IMR-90 (cell line): ENCODE measurements around the gene DCUN1D3. TPM values are rescaled to one million over a fixed set of nuclear protein-coding genes. Genes with fewer than 3 reads are reported as not detected.

Experiments
- ATAC-seq: fragments of 200-7000 bp; cut with Tn5 transposase; 2 replicates; pipeline ENCODE4 v1.9.1; 2020; ENCODE audit warnings: low read depth, mild to moderate bottlenecking, moderate library complexity
- BruUV-seq: library from RNA; stranded (reverse); fragments of 400-500 nt; replicated peaks from 2 replicates; lab custom pipeline; 2021; lab: Mats Ljungman, UMichigan
- CTCF ChIA-PET: fragments of 300-600 bp; formaldehyde crosslinking; extraction: SDS; loops from one replicate; lab custom pipeline; 2021; ENCODE audit warnings: antibody characterized with exemption; lab: Yijun Ruan, JAX
- POLR2A ChIA-PET: fragments of 300-600 bp; sonication (Branson Sonifier 250); formaldehyde crosslinking; loops from one replicate; lab custom pipeline; 2022; ENCODE audit warnings: antibody characterized with exemption; ENCODE audit not compliant: unreplicated experiment; lab: Charles Lee
- DNase-seq: peaks from one replicate; pipeline ENCODE4 v3.0.0; 2013
- H2AFZ ChIP-seq: replicated peaks from 2 replicates; pipeline ENCODE3; 2013; ENCODE audit warnings: low read length, mild to moderate bottlenecking; ENCODE audit not compliant: poor library complexity
- H2AK5ac ChIP-seq: 2 replicates; pipeline ENCODE4 v1.6.1; 2013; ENCODE audit warnings: low read depth, low read length, inconsistent platforms
- H2AK9ac ChIP-seq: replicated peaks from 2 replicates; pipeline ENCODE3; 2013; ENCODE audit warnings: mild to moderate bottlenecking, low read depth, low read length, moderate library complexity; ENCODE audit not compliant: poor library complexity
- H2BK120ac ChIP-seq: 2 replicates; pipeline ENCODE4 v1.6.1; 2013; ENCODE audit warnings: low read depth, low read length, inconsistent platforms
- H2BK15ac ChIP-seq: 3 replicates; pipeline ENCODE4 v1.6.1; 2013; ENCODE audit warnings: low read depth, low read length, inconsistent platforms
- H2BK20ac ChIP-seq: 2 replicates; pipeline ENCODE4 v1.6.1; 2013; ENCODE audit warnings: low read depth, mild to moderate bottlenecking, inconsistent platforms, low read length, moderate library complexity
- H2BK5ac ChIP-seq: 2 replicates; pipeline ENCODE4 v1.6.1; 2013; ENCODE audit warnings: mild to moderate bottlenecking, low read depth, low read length, inconsistent platforms; ENCODE audit not compliant: poor library complexity, severe bottlenecking
- H3K14ac ChIP-seq: replicated peaks from 2 replicates; pipeline ENCODE4 v1.6.1; 2013; ENCODE audit warnings: low read depth, low read length, inconsistent platforms
- H3K18ac ChIP-seq: 2 replicates; pipeline ENCODE4 v1.6.1; 2013; ENCODE audit warnings: low read depth, low read length, control low read depth
- H3K23ac ChIP-seq: 2 replicates; pipeline ENCODE4 v1.6.1; 2013; ENCODE audit warnings: low read depth, low read length, inconsistent platforms
- H3K27ac ChIP-seq: 2 replicates; pipeline ENCODE4 v1.5.1; 2013; ENCODE audit warnings: mild to moderate bottlenecking, control low read depth, low read length; ENCODE audit not compliant: insufficient read depth
- H3K27me3 ChIP-seq: 2 replicates; pipeline ENCODE4 v1.6.1; 2013; ENCODE audit warnings: low read length; ENCODE audit not compliant: control insufficient read depth, insufficient read depth
- H3K36me3 ChIP-seq: 2 replicates; pipeline ENCODE4 v1.6.1; 2013; ENCODE audit warnings: low read length, mixed read lengths; ENCODE audit not compliant: control insufficient read depth, insufficient read depth
- H3K4ac ChIP-seq: 2 replicates; pipeline ENCODE4 v1.6.1; 2013; ENCODE audit warnings: low read depth, low read length, inconsistent platforms
- H3K4me1 ChIP-seq: 2 replicates; pipeline ENCODE4 v1.6.1; 2013; ENCODE audit warnings: low read length, mixed read lengths; ENCODE audit not compliant: control insufficient read depth, insufficient read depth
- H3K4me2 ChIP-seq: 2 replicates; pipeline ENCODE4 v1.6.1; 2013; ENCODE audit warnings: low read depth, mild to moderate bottlenecking, control low read depth, low read length, moderate library complexity
- H3K4me3 ChIP-seq: 2 replicates; pipeline ENCODE4 v1.5.1; 2013; ENCODE audit warnings: low read depth, mild to moderate bottlenecking, control low read depth, low read length, moderate library complexity; ENCODE audit not compliant: insufficient read depth
- H3K56ac ChIP-seq: 2 replicates; pipeline ENCODE4 v1.6.1; 2013; ENCODE audit warnings: low read length, inconsistent platforms; ENCODE audit not compliant: insufficient read depth; ENCODE audit errors: extremely low read depth
- H3K79me1 ChIP-seq, 2 experiments: 2 replicates each; pipeline ENCODE4 v1.6.1; 2013; ENCODE audit warnings: low read length in 2 of 2, inconsistent platforms in 1 of 2, low read depth in 1 of 2
- H3K9ac ChIP-seq: 2 replicates; pipeline ENCODE4 v1.6.1; 2013; ENCODE audit warnings: low read depth, low read length, control low read depth
- H3K9me1 ChIP-seq: 2 replicates; pipeline ENCODE4 v1.6.1; 2013; ENCODE audit warnings: low read length, inconsistent platforms; ENCODE audit not compliant: insufficient read depth
- H3K9me3 ChIP-seq: 2 replicates; pipeline ENCODE4 v1.6.1; 2013; ENCODE audit warnings: low read length; ENCODE audit not compliant: control insufficient read depth, insufficient read depth
- H4K20me1 ChIP-seq: 2 replicates; pipeline ENCODE4 v1.6.1; 2013; ENCODE audit warnings: low read length, inconsistent platforms; ENCODE audit not compliant: insufficient read depth
- H4K5ac ChIP-seq: 2 replicates; pipeline ENCODE4 v1.6.1; 2013; ENCODE audit warnings: mild to moderate bottlenecking, low read depth, low read length, control low read depth
- H4K8ac ChIP-seq, 2 experiments: 2 replicates each; pipeline ENCODE4 v1.6.1; 2013; ENCODE audit warnings: low read depth in 2 of 2, low read length in 2 of 2, control low read depth in 1 of 2, inconsistent platforms in 1 of 2
- H4K91ac ChIP-seq: 2 replicates; pipeline ENCODE4 v1.6.1; 2013; ENCODE audit warnings: low read depth, low read length, inconsistent platforms; ENCODE audit not compliant: insufficient read depth
- BHLHE40 ChIP-seq: fragments of 150-350 bp; IDR thresholded peaks from 2 replicates; pipeline ENCODE4 v1.6.1; 2016; ENCODE audit warnings: mild to moderate bottlenecking, low read depth, low read length
- CEBPB ChIP-seq: IDR thresholded peaks from 2 replicates; pipeline ENCODE4 v1.6.1; 2012; ENCODE audit warnings: low read depth, low read length, improper control_type of control experiment
- CHD1 ChIP-seq: IDR thresholded peaks from 2 replicates; pipeline ENCODE4 v1.6.1; 2012; ENCODE audit warnings: low read depth, low read length, improper control_type of control experiment
- FOS ChIP-seq: fragments of 150-350 bp; IDR thresholded peaks from 2 replicates; pipeline ENCODE4 v1.6.1; 2016; ENCODE audit warnings: low read depth, low read length
- MAFK ChIP-seq: IDR thresholded peaks from 2 replicates; pipeline ENCODE4 v1.6.1; 2012; ENCODE audit warnings: low read depth, low read length, improper control_type of control experiment
- POLR2A ChIP-seq: IDR thresholded peaks from 2 replicates; pipeline ENCODE4 v1.6.1; 2012; ENCODE audit warnings: mild to moderate bottlenecking, low read depth, low read length
- RAD21 ChIP-seq: IDR thresholded peaks from 2 replicates; pipeline ENCODE4 v1.6.1; 2012; ENCODE audit warnings: low read length, improper control_type of control experiment
- RCOR1 ChIP-seq: IDR thresholded peaks from 2 replicates; pipeline ENCODE4 v1.6.1; 2012; ENCODE audit warnings: mild to moderate bottlenecking, low read length, improper control_type of control experiment; ENCODE audit not compliant: insufficient replicate concordance
- RFX5 ChIP-seq: IDR thresholded peaks from 2 replicates; pipeline ENCODE4 v1.8.0; 2012; ENCODE audit warnings: low read depth, mild to moderate bottlenecking, low read length, moderate library complexity
- WGBS, 2 experiments: methylation state at CpG; one replicate each; pipeline versions ENCODE4 v1.1.5 to v1.1.7; 2013; ENCODE audit warnings: missing lambda C conversion rate in 2 of 2; ENCODE audit not compliant: insufficient read length in 1 of 2; ENCODE audit errors: extremely low coverage in 2 of 2; 5-methylcytosine and 5-hydroxymethylcytosine counted together
- dilution Hi-C: fragments of 300-500 bp; cut with HindIII; formaldehyde crosslinking; loops from one replicate; pipeline ENCODE4 v1.14.3; 2018; ENCODE audit warnings: low sequenced_read_pairs; ENCODE audit not compliant: unreplicated experiment
- in situ Hi-C: fragments of 300-500 bp; cut with MboI; formaldehyde crosslinking; loops from 3 replicates; pipeline ENCODE4 v1.14.3; 2019; ENCODE audit warnings: low sequenced_read_pairs, inconsistent platforms, mixed read lengths
- intact Hi-C: fragments of 100-400 bp; cut with micrococcal nuclease; formaldehyde crosslinking; loops from 2 replicates; pipeline ENCODE4 v1.10.0; 2022
- polyA plus RNA-seq, 3 experiments: library from polyadenylated mRNA; depleted of rRNA; stranded (reverse); fragments of >200 nt; gene quantifications; 2 replicates each; pipeline ENCODE4 v1.2.3, GENCODE V29; 2012; ENCODE audit warnings: low replicate concordance in 1 of 3
- total RNA-seq: library from RNA; depleted of rRNA; stranded (reverse); fragments of >200 nt; gene quantifications from 2 replicates; pipeline ENCODE4 v1.2.3, GENCODE V29; 2012
- TF ChIP-seq, protein P1 (sequence below): fragments of 150-350 bp; IDR thresholded peaks from 2 replicates; pipeline ENCODE4 v1.6.1; 2017; ENCODE audit warnings: mild to moderate bottlenecking, antibody characterized with exemption, low read length, low read depth
- TF ChIP-seq, protein P2 (sequence below): conservative IDR thresholded peaks from 2 replicates; pipeline ENCODE4 v1.5.1; 2012; ENCODE audit warnings: mild to moderate bottlenecking, low read depth, low read length, improper control_type of control experiment

DCUN1D3 gene
- total and polyA plus RNA-seq, 2 of the 4 experiments (the other 2 are of a cell fraction): 8.1 to 42.3 TPM

DNA sequence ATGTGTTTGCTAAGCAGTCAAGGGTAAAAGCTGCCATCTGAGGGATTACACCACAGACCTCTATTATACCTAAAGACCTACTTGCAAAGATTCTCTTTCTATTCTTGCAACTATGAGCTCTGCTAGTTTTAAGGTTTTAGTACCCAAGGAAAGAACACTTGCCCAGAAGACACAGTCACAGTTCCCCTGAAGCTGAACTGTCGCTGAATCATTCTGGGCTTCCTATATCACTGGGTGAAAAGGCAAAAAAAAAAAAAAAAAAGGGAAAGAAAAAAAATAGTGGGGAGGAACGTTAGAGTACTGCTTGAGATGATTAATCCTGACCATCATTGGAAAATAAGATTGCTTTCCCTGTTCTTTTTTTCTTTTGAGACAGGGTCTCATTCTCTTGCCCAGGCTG is 38.3 kb upstream of the DCUN1D3 start:
- H2BK20ac ChIP-seq: no peak overlapping the region
- DNase-seq (peak; percentile 56), ATAC-seq (peak; percentile 35)
- BruUV-seq: no TSS peak
- H2AK9ac ChIP-seq: no peak overlapping the region
- H2AK5ac ChIP-seq: no peak overlapping the region
- H4K20me1 ChIP-seq: no peaks in the 10 kb centered on the region
- no peak overlapping the region for H4K91ac ChIP-seq
- no peak for TF ChIP-seq RFX5
- no peak for TF ChIP-seq FOS
- TF ChIP-seq CHD1: no peak
- TF ChIP-seq, protein P1, sequence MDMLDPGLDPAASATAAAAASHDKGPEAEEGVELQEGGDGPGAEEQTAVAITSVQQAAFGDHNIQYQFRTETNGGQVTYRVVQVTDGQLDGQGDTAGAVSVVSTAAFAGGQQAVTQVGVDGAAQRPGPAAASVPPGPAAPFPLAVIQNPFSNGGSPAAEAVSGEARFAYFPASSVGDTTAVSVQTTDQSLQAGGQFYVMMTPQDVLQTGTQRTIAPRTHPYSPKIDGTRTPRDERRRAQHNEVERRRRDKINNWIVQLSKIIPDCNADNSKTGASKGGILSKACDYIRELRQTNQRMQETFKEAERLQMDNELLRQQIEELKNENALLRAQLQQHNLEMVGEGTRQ: no peak
- no peak for TF ChIP-seq CEBPB
- TF ChIP-seq, protein P2, sequence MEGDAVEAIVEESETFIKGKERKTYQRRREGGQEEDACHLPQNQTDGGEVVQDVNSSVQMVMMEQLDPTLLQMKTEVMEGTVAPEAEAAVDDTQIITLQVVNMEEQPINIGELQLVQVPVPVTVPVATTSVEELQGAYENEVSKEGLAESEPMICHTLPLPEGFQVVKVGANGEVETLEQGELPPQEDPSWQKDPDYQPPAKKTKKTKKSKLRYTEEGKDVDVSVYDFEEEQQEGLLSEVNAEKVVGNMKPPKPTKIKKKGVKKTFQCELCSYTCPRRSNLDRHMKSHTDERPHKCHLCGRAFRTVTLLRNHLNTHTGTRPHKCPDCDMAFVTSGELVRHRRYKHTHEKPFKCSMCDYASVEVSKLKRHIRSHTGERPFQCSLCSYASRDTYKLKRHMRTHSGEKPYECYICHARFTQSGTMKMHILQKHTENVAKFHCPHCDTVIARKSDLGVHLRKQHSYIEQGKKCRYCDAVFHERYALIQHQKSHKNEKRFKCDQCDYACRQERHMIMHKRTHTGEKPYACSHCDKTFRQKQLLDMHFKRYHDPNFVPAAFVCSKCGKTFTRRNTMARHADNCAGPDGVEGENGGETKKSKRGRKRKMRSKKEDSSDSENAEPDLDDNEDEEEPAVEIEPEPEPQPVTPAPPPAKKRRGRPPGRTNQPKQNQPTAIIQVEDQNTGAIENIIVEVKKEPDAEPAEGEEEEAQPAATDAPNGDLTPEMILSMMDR: no peak
- no peak for TF ChIP-seq RAD21
- TF ChIP-seq RCOR1: no peak
- no peak for TF ChIP-seq POLR2A
- TF ChIP-seq BHLHE40: no peak
- TF ChIP-seq MAFK: no peak
- in situ Hi-C loops: no loop called here
- H3K4ac ChIP-seq: no peak overlapping the region
- ChIA-PET POLR2A (no interaction called here), CTCF (interaction anchor here (0.6 kb wide), 1 partner anchor 1081 kb away, joined by 6 read pairs; no protein-coding TSS in a partner anchor)
- H3K9me1 ChIP-seq: no peaks in the 10 kb centered on the region
- H2BK120ac ChIP-seq: no peak overlapping the region
- H2BK5ac ChIP-seq: no peak overlapping the region
- intact Hi-C loops: no loop called here
- H3K79me1 ChIP-seq: no peaks in the 10 kb centered on the region
- H4K5ac ChIP-seq: no peak overlapping the region
- H3K27ac ChIP-seq: no peak overlapping the region
- dilution Hi-C loops: no loop called here
- H3K14ac ChIP-seq: no peak overlapping the region
- no peaks in the 10 kb centered on the region for H3K4me1 ChIP-seq
- H3K4me2 ChIP-seq: no peak overlapping the region
- no peak overlapping the region for H3K9ac ChIP-seq
- no peak overlapping the region for H2BK15ac ChIP-seq
- no peak overlapping the region for H2AFZ ChIP-seq
- no peaks in the 10 kb centered on the region for H3K9me3 ChIP-seq
- H3K56ac ChIP-seq: no peak overlapping the region
- no peaks in the 10 kb centered on the region; the same call in 1 of the 2 replicates for H3K27me3 ChIP-seq
- no peak overlapping the region for H3K18ac ChIP-seq
- no peak overlapping the region for H4K8ac ChIP-seq
- H3K4me3 ChIP-seq: no peak overlapping the region
- H3K23ac ChIP-seq: no peak overlapping the region
- no CpG with 5 or more reads among the region's 2 CpGs for WGBS, 2 experiments
- H3K36me3 ChIP-seq: no peaks in the 10 kb centered on the region
